ENCODE results near the gene ZNF746. TPM values are rescaled to one million over a fixed set of nuclear protein-coding genes. Genes with fewer than 3 reads are reported as not detected.

The ZNF746 gene
- total RNA-seq, 1 donor from 2014 or later: 16.2 TPM

- Mint-ChIP-seq H3K9me3 (ENCODE audit: low read depth) (no peaks in the 10 kb centered on the region), H3K27me3 (ENCODE audit: low read depth) (no peaks in the 10 kb centered on the region), H3K4me3 (ENCODE audit: unreplicated experiment) (no peak overlapping the region), H3K36me3 (ENCODE audit: low read depth) (peaks cover 40% of the 10 kb centered on the region), H3K4me1 (ENCODE audit: low read depth) (peaks cover 23% of the 10 kb centered on the region), H3K27ac (ENCODE audit: unreplicated experiment) (no peak overlapping the region)
- TF ChIP-seq CTCF (IDR thresholded peaks at IDR 0.05): no peak
- DNase-seq (ENCODE audit: low spot score): no peak
Observed at GRCh38 chr7:149493366-149493765, 4.2 kb downstream of the ZNF746 start.

GRCh38 chr7:149490083-149490760 is 7.4 kb downstream of the ZNF746 start:
- TF ChIP-seq CTCF (IDR thresholded peaks at IDR 0.05): no peak
- H3K4me3 Mint-ChIP-seq (ENCODE audit: unreplicated experiment): no peak overlapping the region
- peaks cover 7% of the 10 kb centered on the region for H3K4me1 Mint-ChIP-seq (ENCODE audit: low read depth)
- DNase-seq (ENCODE audit: low spot score): no peak
- no peaks in the 10 kb centered on the region for H3K27me3 Mint-ChIP-seq (ENCODE audit: low read depth)
- no peaks in the 10 kb centered on the region for H3K9me3 Mint-ChIP-seq (ENCODE audit: low read depth)
- peak overlapping the region; percentile 29 for H3K27ac Mint-ChIP-seq (ENCODE audit: unreplicated experiment)
- H3K36me3 Mint-ChIP-seq (ENCODE audit: low read depth): peaks cover 62% of the 10 kb centered on the region

GRCh38 chr7:149489391-149490024 is 8.1 kb downstream of the ZNF746 start:
- peak overlapping the region; percentile 29 for H3K27ac Mint-ChIP-seq (ENCODE audit: unreplicated experiment)
- no peaks in the 10 kb centered on the region for H3K9me3 Mint-ChIP-seq (ENCODE audit: low read depth)
- peaks cover 64% of the 10 kb centered on the region for H3K36me3 Mint-ChIP-seq (ENCODE audit: low read depth)
- no peak overlapping the region for H3K4me3 Mint-ChIP-seq (ENCODE audit: unreplicated experiment)
- H3K27me3 Mint-ChIP-seq (ENCODE audit: low read depth): no peaks in the 10 kb centered on the region
- TF ChIP-seq CTCF (IDR thresholded peaks at IDR 0.05): peak; percentile 19
- DNase-seq (ENCODE audit: low spot score): no peak
- no peaks in the 10 kb centered on the region for H3K4me1 Mint-ChIP-seq (ENCODE audit: low read depth)

GRCh38 chr7:149479568-149479967 is 18.0 kb downstream of the ZNF746 start:
- Mint-ChIP-seq H3K27me3 (ENCODE audit: low read depth) (no peaks in the 10 kb centered on the region), H3K9me3 (ENCODE audit: low read depth) (peaks cover 13% of the 10 kb centered on the region), H3K36me3 (ENCODE audit: low read depth) (peaks cover 34% of the 10 kb centered on the region), H3K27ac (ENCODE audit: unreplicated experiment) (no peak overlapping the region), H3K4me3 (ENCODE audit: unreplicated experiment) (no peak overlapping the region), H3K4me1 (ENCODE audit: low read depth) (no peaks in the 10 kb centered on the region)
- TF ChIP-seq CTCF (IDR thresholded peaks at IDR 0.05): no peak
- DNase-seq (ENCODE audit: low spot score): no peak

GRCh38 chr7:149478754-149479153 is 18.9 kb downstream of the ZNF746 start:
- Mint-ChIP-seq H3K4me3 (ENCODE audit: unreplicated experiment) (no peak overlapping the region), H3K27ac (ENCODE audit: unreplicated experiment) (no peak overlapping the region)
- no peak for TF ChIP-seq CTCF (IDR thresholded peaks at IDR 0.05)

More at GRCh38 chr7:149478754-149479153, 18.9 kb downstream of the ZNF746 start:
- Mint-ChIP-seq H3K27me3 (ENCODE audit: low read depth) (no peaks in the 10 kb centered on the region), H3K36me3 (ENCODE audit: low read depth) (peaks cover 38% of the 10 kb centered on the region), H3K9me3 (ENCODE audit: low read depth) (peaks cover 10% of the 10 kb centered on the region), H3K4me1 (ENCODE audit: low read depth) (no peaks in the 10 kb centered on the region)
- DNase-seq (ENCODE audit: low spot score): no peak
